ENCODE results near the gene TMEM176A. TPM values are rescaled to one million over a fixed set of nuclear protein-coding genes. Genes with fewer than 3 reads are reported as not detected.

TMEM176A gene
- polyA plus RNA-seq, 3 donors, result 80.7 to 126 (median 89.0) TPM

GRCh38 chr7:150787321-150788281 is 13.0 kb upstream of the TMEM176A start:
- no peak for DNase-seq (ENCODE audit: low read depth in 3 of 3, low spot score in 2 of 3)

GRCh38 chr7:150788474-150789269 is 11.9 kb upstream of the TMEM176A start:
- no peak for DNase-seq (ENCODE audit: low read depth in 3 of 3, low spot score in 2 of 3)

GRCh38 chr7:150790416-150791075 is 10.0 kb upstream of the TMEM176A start:
- DNase-seq (ENCODE audit: low read depth in 3 of 3, low spot score in 2 of 3), result no peak

- DNase-seq (ENCODE audit: low read depth in 3 of 3, low spot score in 2 of 3), result no peak
Observed at GRCh38 chr7:150791304-150791703, 9.3 kb upstream of the TMEM176A start.

GRCh38 chr7:150791746-150792452 is 8.7 kb upstream of the TMEM176A start:
- DNase-seq (ENCODE audit: low read depth in 3 of 3, low spot score in 2 of 3), result no peak

- DNase-seq (ENCODE audit: low read depth in 3 of 3, low spot score in 2 of 3), result no peak
Observed at GRCh38 chr7:150793569-150794238, 6.9 kb upstream of the TMEM176A start.

GRCh38 chr7:150797661-150798060 is 2.9 kb upstream of the TMEM176A start:
- DNase-seq (ENCODE audit: low read depth in 3 of 3, low spot score in 2 of 3), result no peak

GRCh38 chr7:150799156-150799555 is 1.4 kb upstream of the TMEM176A start:
- DNase-seq (ENCODE audit: low read depth in 3 of 3, low spot score in 2 of 3), result no peak

- DNase-seq (ENCODE audit: low read depth in 3 of 3, low spot score in 2 of 3), result no peak
Observed at GRCh38 chr7:150799741-150800580, 608 bp upstream of the TMEM176A start, which contains the start of gene TMEM176B. TSS of gene TMEM176B (minus strand) at chr7:150800364. CDS start at chr7:150796569, 3,795 bp downstream.

GRCh38 chr7:150801242-150801945 is 825 bp downstream of the TMEM176A start:
- no peak for DNase-seq (ENCODE audit: low read depth in 3 of 3, low spot score in 2 of 3)

- DNase-seq (ENCODE audit: low read depth in 3 of 3, low spot score in 2 of 3), result no peak
Observed at GRCh38 chr7:150801946-150802771, 1.6 kb downstream of the TMEM176A start.

GRCh38 chr7:150803161-150803860 is 2.7 kb downstream of the TMEM176A start:
- no peak for DNase-seq (ENCODE audit: low read depth in 3 of 3, low spot score in 2 of 3)

- DNase-seq (ENCODE audit: low read depth in 3 of 3, low spot score in 2 of 3), result no peak
Observed at GRCh38 chr7:150804802-150805201, 4.2 kb downstream of the TMEM176A start.

- DNase-seq (ENCODE audit: low read depth in 3 of 3, low spot score in 2 of 3), result no peak
Observed at GRCh38 chr7:150805864-150806263, 5.3 kb downstream of the TMEM176A start.

GRCh38 chr7:150806454-150806853 is 5.9 kb downstream of the TMEM176A start:
- DNase-seq (ENCODE audit: low read depth in 3 of 3, low spot score in 2 of 3), result no peak

GRCh38 chr7:150806863-150807262 is 6.3 kb downstream of the TMEM176A start:
- DNase-seq (ENCODE audit: low read depth in 3 of 3, low spot score in 2 of 3), result no peak

All from right renal cortex interstitium (tissue), 3 donors.